GM12875 (cell line): ENCODE data around the gene JPH2.

ENCODE experiments used
- H3K4me3 ChIP-seq: one replicate; pipeline ENCODE4 v1.5.1; 2011; ENCODE audit warnings: low read depth, low read length, control low read depth
- CTCF ChIP-seq: IDR thresholded peaks from 2 replicates; pipeline ENCODE4 v1.5.1; 2011; ENCODE audit warnings: low read depth, mild to moderate bottlenecking, control low read depth, inconsistent platforms, low read length, moderate library complexity, borderline replicate concordance; ENCODE audit not compliant: insufficient read depth

JPH2 gene

DNA sequence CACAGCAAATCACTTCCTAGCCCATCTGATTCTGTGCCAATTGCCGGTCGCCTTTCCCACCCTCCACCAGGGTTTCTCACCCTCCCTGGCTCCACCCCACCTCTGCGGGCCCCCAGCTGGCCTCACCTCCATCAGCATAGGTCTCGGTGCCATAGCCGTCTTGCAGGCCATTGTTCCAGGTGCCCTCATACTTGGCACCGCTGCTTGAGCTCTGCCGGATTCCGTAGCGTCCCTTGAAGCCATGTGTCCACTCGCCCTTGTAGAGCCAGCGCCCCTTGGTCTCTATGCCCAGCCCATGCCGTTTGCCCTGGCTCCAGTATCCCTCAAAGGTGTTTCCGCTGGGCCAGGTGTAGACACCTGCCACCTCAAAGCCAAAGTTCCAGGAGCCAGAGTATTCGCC is 787 bp downstream of the JPH2 start:
- H3K4me3 ChIP-seq = no peak overlapping the region
- TF ChIP-seq CTCF = no peak

DNA sequence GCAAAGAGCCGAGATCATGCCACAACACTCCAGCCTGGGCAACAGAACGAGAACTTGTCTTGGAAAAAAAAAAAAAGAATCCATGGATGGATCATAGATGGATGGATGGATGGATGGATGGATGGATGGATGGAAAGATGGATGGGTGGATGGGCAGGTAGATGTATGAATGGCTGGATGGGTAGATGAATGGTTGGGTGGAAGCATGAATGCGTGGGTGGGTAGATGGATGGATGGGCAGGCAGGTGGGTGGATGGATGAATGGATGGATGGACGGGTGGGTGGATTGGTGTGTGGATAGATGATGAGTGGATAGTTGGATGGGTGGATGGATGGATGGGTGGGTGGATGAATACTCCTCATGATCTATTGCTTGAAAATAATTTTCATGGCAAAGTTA is 1.4 kb downstream of the JPH2 start:
- no peak overlapping the region for H3K4me3 ChIP-seq
- TF ChIP-seq CTCF = no peak

DNA sequence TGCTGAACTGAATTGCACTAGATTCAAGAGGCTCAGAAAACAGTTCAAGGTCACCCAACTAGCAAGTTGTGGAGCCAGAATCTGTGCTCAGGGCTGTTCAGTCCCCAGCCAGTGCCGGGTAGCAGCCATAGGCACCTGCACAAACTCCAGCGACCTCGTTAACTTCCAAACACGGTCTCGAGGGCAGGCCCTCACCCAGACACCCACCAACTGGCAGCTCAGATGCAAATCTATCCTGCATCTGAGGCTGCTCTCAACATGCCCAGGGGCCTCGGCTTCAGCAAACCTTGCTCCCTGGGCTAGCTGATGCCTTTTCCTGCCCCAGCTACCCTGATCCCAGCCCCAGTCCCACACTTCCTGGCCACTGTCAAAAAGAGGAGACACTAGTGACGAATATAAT is 3.7 kb downstream of the JPH2 start:
- no peak for TF ChIP-seq CTCF
- no peak overlapping the region for H3K4me3 ChIP-seq

- TF ChIP-seq CTCF = no peak
- no peak overlapping the region for H3K4me3 ChIP-seq
These were observed 4.1 kb downstream of the JPH2 start for GRCh38 chr20:44182863-44183262.

- no peak overlapping the region for H3K4me3 ChIP-seq
- no peak for TF ChIP-seq CTCF
These were observed 4.7 kb downstream of the JPH2 start for GRCh38 chr20:44182135-44182765.

DNA sequence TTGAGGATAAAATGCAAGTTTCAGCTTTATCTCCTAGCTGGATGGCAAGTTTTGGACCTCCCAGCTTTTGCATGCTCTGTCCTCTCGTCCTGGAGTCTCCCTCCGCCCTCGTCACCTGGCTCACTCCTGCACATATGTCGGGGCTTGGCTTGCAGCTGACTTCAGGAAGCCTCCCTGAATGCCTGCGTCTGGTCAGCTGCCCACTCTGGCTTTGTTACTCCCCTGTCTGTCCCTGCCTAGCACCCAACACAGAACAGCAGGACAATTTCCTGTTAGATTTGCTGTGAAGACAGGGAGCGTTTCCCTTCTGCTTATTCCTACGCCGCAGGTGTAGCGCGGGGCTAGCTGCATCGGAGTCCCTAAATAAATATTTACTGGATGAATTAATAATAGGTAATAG is 5.4 kb downstream of the JPH2 start:
- H3K4me3 ChIP-seq = no peak overlapping the region
- no peak for TF ChIP-seq CTCF

GRCh38 chr20:44180814-44181213 is 6.2 kb downstream of the JPH2 start:
- no peak for TF ChIP-seq CTCF
- H3K4me3 ChIP-seq = no peak overlapping the region
